Nucleus accumbens (tissue), 56 donors: ENCODE data around the gene TMEM121B.

Experiments used
- DNase-seq, 56 donors: peaks; one replicate each; lab custom pipeline; 2025; lab: John Stamatoyannopoulos, UW

TMEM121B gene

DNA sequence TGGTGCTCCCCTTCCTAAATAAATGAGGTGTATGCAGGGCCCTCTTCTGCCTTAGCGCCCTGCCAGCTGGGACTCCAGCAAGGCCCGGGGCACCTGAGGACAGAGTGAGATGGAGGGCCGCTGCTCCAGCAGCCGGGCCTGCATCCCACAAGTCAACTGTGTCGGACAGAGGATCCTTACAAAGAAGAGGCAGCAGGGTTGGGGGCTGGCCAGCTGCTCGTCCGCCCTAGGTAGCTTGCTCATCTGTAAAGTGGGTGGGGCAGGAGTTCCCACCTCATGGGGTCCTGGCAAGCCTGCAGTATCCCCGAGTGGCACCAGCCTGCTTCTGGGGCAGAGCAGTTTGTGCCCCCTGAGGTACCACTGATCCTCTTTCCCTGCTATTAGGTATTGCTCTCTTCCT lies 7.6 kb downstream of the TMEM121B start:
- DNase-seq: no peak

DNA sequence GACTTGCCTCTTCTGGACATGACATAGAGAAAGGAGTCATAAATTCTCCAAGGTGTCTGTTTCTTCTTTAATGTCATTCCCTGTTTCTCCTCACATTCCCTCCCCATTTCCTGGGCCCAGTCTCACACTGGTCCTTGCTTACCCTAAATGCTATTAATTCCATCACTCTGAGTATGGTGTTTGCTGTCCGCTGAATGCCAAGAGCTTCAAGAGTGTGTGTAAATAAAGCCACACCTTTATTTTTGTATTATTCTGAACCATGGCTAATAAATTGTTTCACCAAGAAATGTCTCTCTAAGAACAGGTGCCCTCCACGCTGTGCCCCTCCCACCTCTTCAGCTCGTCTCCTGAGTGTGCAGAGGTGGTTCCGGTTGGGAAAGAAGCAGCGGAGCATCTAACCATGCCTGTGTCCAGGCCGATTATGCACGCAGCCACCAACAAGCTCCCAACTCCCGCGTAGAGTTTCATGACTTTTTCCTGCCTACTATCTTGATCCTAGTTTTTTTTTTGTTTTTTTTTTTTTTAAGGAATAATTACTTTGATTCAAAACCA lies 8.6 kb downstream of the TMEM121B start:
- DNase-seq: no peak

DNA sequence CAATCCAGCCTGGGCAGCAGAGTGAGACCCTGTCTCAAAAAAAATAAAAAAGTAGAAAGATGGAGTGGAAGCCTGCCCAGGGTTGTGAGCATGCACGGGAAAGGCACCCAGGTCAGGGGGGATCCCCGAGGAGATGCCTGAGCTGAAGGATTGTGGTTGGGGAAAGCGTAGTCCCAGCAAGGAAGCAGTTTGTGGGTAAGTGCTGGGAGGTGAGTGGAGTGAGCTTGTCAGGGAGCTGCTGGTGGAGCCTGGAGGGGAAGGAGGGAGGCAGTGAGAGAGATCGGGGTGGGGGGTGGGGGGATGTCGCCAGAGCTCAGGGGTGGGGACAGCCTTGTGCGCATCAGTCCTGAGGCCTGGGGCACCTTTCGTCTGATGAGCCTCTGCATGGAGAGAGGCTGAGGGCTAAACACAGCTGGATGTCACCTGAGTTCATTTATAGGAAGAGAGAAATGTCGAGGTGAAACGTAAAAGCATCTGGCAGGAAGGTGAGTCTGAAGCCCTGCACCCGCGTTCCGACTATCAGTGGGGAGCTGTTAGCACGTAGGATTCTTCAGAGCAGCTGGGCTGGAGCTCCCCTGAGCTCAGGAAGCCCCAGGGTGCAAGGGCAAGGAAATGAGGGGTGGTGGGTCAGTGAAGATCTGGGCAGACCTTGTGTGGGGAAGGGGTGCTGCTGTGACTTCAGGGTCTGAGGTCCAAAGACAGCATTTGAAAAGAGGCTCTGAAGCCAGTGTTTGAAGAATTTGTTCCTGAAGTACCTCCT lies 10.2 kb downstream of the TMEM121B start:
- no peak for DNase-seq

DNA sequence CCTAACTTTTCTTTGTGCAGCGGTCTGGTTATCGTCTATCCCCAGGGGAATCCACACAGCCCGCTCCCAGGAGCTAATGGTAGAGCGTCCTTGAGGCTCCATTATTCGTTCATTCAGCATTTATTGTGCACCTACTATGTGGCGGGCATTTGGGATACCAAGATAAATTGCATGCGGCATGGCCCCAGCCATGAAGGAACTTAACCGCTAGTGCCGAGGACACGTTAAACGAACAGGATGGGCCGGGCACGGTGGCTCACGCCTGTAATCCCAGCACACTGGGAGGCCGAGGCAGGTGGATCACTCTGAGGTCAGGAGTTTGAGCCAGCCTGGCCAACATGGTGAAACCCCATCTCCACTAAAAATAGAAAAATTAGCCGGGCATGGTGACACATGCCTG lies 11.2 kb downstream of the TMEM121B start:
- DNase-seq: no peak

DNA sequence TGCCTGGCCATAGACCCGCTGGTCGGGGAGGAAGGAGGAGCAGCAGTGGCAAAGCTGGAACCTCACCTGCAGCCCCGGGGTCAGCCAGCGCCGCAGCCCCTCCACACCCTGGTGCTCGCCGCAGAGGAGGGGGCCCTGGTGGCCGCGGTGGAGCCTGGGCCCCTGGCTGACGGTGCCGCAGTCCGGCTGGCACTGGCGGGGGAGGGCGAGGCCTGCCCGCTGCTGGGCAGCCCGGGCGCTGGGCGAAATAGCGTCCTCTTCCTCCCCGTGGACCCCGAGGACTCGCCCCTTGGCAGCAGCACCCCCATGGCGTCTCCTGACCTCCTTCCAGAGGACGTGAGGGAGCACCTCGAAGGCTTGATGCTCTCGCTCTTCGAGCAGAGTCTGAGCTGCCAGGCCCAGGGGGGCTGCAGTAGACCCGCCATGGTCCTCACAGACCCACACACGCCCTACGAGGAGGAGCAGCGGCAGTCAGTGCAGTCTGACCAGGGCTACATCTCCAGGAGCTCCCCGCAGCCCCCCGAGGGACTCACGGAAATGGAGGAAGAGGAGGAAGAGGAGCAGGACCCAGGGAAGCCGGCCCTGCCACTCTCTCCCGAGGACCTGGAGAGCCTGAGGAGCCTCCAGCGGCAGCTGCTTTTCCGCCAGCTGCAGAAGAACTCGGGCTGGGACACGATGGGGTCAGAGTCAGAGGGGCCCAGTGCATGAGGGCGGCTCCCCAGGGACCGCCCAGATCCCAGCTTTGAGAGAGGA lies 11.9 kb downstream of the TMEM121B start:
- no peak for DNase-seq

DNA sequence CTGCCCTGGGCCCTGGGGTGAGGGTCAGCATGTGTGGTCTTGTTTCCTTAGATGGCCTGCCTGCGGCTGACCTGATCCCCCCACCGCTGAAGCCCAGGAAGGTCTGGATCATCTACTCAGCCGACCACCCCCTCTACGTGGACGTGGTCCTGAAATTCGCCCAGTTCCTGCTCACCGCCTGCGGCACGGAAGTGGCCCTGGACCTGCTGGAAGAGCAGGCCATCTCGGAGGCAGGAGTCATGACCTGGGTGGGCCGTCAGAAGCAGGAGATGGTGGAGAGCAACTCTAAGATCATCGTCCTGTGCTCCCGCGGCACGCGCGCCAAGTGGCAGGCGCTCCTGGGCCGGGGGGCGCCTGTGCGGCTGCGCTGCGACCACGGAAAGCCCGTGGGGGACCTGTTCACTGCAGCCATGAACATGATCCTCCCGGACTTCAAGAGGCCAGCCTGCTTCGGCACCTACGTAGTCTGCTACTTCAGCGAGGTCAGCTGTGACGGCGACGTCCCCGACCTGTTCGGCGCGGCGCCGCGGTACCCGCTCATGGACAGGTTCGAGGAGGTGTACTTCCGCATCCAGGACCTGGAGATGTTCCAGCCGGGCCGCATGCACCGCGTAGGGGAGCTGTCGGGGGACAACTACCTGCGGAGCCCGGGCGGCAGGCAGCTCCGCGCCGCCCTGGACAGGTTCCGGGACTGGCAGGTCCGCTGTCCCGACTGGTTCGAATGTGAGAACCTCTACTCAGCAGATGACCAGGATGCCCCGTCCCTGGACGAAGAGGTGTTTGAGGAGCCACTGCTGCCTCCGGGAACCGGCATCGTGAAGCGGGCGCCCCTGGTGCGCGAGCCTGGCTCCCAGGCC lies 12.7 kb downstream of the TMEM121B start:
- DNase-seq: no peak

DNA sequence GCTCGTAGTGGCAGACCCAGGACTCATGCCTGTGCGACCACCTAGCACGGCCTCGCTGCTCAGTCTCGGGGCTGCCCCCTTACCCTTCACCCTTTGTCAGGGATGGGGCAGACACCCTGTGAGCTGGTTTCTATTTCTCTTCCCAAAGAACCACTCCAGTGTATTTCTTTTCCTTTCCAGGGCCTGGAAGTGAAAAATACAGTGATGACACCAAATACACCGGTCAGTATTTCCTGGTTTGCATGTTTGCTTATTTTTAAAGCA lies 13.7 kb downstream of the TMEM121B start:
- DNase-seq: no peak

DNA sequence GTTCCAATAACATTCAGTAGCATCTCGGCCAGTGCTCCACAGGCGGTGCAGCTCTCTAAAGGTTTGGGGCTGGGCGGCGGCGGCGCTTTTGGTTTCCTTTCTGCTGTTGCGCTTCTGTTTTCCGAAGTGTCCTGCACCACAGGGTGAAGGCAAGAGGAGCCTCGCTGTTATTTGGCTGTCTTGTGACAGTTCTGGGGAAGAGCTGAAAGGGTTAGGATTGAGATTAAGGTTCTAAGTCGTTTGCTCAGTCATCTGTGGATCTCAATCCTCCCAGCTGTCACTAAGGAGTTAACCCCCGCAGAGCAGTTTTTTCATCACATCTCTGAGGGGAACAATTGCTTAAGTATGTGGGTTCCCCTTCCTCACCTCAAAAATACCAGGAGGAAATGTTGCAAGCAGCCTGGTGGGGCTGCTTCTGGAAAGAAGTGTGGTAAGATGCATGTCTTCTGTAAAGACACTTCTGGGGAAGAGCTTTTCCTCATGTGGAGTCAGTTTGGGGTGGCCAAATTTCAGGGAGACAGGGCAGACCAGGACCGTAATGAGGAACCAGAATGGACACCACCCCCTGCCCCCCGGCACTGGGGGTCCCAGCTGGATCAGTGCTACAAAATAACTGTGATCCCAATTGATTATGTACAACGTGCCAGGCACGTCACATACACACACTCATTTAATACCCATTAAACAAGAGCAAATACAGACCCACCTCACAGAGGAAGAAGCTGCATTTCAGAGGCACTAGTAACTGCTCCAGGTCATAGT lies 14.2 kb downstream of the TMEM121B start:
- DNase-seq: no peak

DNA sequence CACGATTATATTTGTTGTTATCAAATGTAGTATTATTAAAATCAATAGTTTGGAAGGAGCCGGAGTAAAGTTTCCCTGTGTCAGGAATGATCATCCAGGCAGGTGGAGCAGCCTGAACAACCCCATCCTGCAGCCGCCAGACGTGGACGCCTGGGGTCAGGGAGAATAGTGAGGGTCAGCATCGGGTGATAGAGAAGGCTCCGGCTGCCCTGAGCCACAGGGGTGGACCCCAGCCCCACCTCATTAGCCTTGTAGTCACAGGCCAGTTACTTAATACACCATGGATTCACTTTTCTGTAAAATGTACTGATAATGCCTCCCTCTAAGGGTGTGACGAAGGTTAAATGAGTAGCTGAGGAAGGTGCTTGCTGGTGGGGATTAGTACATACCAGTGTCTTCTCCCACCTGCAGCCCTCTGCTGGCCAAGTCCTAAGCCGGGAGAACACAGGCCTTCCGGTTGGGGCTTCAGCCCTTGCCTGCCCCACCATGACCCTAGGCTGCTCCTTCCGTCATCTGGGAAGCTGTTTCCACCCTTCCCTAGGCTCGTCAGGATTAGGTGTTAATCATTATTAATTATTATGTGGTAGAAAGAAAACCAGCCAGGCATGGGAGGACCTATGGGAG lies 14.9 kb downstream of the TMEM121B start:
- no peak for DNase-seq

DNA sequence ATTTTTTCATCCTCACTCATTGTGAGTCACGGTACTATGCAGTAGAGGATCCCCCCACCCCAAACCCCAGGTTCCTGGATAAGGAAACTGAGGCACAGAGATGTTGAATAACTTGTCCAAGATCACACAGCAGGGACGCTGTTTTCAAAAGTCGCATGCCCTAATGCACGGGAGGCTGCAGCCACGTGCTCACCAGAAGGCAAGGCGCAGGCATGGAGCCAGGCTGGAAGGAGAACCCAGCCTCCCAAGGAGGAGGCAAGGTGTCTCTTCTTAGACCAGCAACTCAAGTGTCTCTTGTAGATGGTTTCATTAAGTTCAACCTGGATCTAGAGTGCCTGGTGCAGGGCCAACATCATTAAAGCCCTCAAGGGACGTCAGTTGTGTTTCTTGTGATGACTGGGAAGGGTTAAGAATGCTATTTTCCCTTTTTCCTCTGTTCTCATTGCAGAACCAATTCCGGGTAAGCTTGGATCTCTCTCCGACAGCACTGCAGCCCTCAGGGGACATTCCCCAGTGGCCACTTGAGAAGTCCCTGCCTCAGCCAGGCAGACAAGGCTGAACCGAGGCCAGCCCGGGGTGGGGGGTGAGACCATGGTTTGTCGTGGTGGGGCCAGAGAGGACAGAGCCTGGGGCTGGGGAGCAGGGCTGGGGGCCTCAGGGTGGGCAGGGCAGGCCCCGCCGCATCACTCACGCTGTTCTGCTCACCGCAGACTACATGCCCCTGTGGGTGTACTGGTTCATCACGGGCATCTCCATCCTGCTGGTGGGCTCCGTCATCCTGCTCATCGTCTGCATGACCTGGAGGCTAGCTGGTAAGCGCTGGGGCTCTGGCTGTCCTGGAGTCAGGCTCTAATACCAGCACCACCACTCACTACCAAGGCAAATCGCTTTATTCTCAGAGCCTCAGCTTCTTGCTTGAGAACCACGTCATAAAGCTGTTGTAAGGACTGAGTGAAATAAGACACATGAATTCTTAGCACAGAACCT lies 15.7 kb downstream of the TMEM121B start:
- DNase-seq: no peak

DNA sequence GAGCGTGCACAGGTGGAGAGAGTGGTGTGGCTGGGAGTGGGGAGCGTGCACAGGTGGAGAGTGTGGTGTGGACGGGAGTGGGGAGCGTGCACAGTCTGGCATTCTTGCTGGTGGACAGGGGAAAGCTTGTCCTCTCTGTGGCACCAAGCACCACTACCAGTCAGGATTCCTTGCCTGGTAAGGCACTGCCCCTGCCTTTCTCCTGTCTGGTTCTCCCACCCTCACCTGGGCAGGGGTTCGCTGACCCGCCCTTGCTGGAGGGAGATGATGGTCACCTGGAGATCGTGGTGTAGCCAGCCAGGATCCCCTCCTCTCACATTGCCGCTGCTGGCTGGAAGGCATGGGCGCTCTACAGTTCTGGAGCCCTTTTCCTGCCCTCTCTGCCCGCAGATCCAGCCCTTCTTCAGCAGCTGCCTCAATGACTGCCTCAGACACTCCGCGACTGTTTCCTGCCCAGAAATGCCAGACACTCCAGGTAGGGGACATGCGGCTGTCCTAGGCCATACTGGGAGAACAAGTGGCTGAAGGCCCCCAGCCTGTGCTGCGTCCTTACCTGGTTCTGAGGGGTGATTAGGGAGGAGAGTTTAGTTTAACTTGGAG lies 16.7 kb downstream of the TMEM121B start:
- DNase-seq: no peak

DNA sequence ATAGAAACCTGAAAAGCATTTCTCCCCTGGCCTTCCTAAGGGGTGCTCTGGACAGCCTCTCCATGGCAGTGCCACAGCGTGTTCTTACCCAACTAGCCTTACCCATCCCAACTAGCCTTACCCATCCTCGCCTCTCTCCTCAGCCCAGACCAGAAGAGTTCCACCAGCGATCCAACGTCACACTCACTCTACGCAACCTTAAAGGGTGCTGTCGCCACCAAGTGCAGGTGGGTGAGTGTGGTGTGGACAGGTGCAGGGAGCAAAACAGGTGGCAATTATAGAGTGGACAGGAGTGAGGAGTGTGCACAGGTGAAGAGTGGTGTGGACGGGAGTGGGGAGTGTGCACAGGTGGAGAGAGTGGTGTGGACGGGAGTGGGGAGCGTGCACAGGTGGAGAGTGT lies 17.8 kb downstream of the TMEM121B start:
- DNase-seq: no peak

DNA sequence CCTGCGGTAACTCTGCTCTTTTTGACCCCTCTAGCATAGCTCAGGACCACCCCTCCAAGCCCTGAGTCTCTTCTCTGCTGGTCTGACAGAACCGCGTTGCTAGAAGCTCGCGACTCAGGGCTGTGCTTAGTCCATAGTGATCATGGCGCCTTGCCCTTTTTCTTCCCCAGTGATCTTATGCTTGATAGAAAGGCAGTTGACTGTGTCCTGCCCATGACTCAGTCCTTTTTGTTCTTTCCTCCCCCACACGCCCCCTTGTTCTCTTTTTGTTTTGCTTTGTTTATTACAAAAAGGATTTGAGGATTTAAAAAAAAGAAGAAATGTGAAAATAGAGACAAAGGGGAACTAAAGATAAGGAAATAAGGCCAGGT lies 18.9 kb downstream of the TMEM121B start:
- no peak for DNase-seq

DNA sequence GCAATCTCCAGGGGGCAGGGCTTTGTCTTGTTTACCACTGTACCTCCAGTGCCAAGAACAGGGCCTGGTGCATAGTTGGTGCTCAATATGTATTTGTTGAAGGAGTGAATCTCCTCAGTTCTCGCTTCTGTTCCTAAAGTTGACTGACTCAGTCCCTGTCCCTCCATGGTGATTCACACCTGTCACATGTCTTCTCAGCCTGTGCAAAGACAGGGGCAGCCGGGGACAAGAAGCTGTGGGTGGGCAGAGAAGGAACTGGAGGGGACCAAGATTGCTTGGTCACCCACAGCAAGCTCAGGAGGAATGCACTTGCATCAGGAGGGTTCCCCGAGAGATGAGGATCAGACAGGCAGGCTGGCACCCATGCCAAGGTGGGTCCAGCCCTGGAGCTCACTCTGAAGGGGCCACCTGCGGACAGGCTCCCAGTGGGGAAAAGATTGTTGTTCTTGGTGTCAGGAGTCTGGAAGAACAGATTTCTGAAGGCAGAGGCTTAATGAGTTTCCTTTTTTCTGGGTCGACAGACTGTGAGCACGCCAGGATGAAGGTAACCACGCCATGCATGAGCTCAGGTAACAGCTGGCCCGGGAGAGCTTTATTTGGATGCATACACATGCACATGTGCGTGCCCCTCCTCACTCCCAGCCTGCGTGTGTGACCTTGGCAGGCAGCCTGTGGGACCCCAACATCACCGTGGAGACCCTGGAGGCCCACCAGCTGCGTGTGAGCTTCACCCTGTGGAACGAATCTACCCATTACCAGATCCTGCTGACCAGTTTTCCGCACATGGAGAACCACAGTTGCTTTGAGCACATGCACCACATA lies 19.5 kb downstream of the TMEM121B start:
- DNase-seq: peak in 1 of 56 donors; percentile 19

DNA sequence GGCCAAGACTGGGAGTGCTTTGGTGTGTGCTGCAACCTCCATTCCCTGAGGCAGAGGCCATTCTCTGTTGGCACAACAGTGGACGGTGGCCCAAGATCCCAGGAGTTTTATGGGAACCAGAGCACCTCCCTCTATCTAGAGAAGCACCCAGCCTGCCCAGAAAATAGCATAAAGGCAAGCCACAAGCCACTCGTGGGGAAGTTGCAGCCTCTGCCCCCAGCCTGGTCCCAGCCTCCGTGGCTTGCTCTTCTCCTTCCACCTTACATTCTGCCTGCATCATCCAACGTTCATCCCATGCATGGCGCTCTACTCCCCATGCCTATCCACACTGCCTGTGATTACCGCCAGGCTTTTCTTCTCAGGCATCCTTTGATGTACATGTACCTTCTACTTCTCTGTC lies 20.5 kb downstream of the TMEM121B start:
- DNase-seq: no peak

DNA sequence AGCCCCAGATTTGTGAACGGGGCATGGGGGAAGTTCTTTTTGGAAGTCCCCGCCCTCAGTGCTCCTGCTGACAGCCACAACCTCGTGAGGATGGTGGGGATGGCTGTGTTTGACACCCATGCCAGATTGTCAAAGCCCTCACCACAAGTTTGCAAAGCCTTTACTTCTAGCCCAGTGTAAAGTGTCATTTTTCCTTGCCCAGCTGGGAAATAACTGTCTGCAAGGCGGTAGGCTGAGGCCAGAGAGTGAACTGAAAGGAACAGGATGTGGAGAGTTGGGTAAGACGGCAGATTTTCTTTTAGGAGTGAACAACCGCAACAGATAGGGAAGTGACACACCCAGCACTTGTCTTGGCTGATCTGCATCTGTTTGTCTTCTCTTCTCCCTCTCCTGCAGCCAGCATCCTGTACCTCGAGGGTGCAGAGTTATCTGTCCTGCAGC lies 22.8 kb downstream of the TMEM121B start:
- DNase-seq: peak in 1 of 56 donors; percentile 27

DNA sequence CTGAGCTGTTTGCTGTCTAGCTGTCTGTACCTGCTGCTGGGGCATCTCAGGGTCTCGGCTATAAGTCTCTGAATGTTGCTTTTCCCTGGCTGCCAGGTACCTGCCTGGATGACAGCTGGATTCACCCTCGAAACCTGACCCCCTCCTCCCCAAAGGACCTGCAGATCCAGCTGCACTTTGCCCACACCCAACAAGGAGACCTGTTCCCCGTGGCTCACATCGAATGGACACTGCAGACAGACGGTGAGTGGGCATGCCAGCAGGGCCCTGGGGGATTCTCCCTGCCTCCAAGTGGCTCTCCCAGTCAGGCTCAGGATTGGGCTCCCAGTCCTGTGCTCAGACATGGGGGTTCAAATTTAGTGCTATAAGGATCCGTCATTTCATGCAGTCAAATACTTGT lies 23.5 kb downstream of the TMEM121B start:
- no peak for DNase-seq
